Measurements from ENCODE around the gene ANXA5.

Gene ANXA5

GRCh38 chr4:121706595-121707021 is 9.8 kb upstream of the ANXA5 start:
- DNase-seq (ENCODE audit: low spot score in 2 of 2) (peak in 1 of 2 donors; percentile 63), ATAC-seq (replicated peaks; ENCODE audit: extremely low read depth, poor library complexity, severe bottlenecking) (peak; percentile 99)
- Mint-ChIP-seq H3K27ac (ENCODE audit: low read depth) (peak overlapping the region; percentile 42), H3K27me3 (peaks cover 26% of the 10 kb centered on the region), H3K4me1 (peaks cover 15% of the 10 kb centered on the region), H3K36me3 (ENCODE audit: insufficient read depth) (peaks cover 6% of the 10 kb centered on the region), H3K4me3 (peak overlapping the region; percentile 62), H3K9me3 (no peaks in the 10 kb centered on the region)

DNA sequence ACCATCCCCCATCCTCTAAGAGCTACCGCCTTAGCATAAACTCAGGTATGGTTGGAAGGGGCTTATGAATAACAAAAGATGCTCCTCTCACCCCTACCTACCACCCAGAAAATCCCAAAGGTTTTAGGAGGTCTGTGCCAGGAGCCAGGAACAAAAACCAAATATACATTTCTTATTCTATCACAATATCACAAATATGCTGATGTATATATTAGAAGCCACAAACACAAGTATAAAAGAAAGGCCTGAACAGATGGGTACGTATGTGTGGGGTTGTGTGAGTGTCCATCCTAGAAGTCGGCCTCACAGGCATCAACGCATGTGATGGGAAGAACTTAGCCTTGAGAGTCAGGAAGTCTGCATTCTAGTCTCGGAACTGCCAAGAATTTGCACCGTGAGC is 8.7 kb upstream of the ANXA5 start:
- no peak overlapping the region for H3K4me3 Mint-ChIP-seq
- DNase-seq (ENCODE audit: low spot score in 2 of 2) (no peak), ATAC-seq (replicated peaks; ENCODE audit: extremely low read depth, poor library complexity, severe bottlenecking) (no peak)
- H3K9me3 Mint-ChIP-seq: no peaks in the 10 kb centered on the region
- H3K27ac Mint-ChIP-seq (ENCODE audit: low read depth): no peak overlapping the region
- H3K36me3 Mint-ChIP-seq (ENCODE audit: insufficient read depth): peaks cover 4% of the 10 kb centered on the region
- peaks cover 20% of the 10 kb centered on the region for H3K27me3 Mint-ChIP-seq
- peaks cover 15% of the 10 kb centered on the region for H3K4me1 Mint-ChIP-seq

DNA sequence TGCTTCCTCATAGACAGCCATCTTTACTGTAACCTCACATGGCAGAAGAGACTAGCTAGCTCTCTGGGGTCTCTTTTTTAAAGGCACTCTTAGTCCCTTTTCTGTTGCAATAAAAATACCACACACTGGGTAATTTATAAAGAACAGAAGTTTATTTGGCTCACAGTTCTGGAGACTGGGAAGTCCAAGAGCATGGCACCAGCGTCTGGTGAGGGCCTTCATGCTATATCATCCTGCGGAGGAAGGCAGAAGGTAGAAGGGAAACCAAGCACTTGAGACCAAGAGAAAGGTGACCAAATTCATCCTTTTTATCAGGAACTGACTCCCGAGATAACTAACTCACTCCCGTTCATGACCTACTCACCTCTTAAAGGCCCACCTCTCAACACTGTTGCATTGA is 5.4 kb upstream of the ANXA5 start:
- Mint-ChIP-seq H3K9me3 (no peaks in the 10 kb centered on the region), H3K4me3 (no peak overlapping the region), H3K4me1 (peaks cover 25% of the 10 kb centered on the region), H3K27ac (ENCODE audit: low read depth) (no peak overlapping the region), H3K27me3 (no peaks in the 10 kb centered on the region), H3K36me3 (ENCODE audit: insufficient read depth) (peaks cover 10% of the 10 kb centered on the region)
- no peak for DNase-seq (ENCODE audit: low spot score in 2 of 2)
- ATAC-seq (replicated peaks; ENCODE audit: extremely low read depth, poor library complexity, severe bottlenecking): no peak

- no peaks in the 10 kb centered on the region for H3K9me3 Mint-ChIP-seq
- no peaks in the 10 kb centered on the region for H3K27me3 Mint-ChIP-seq
- peaks cover 18% of the 10 kb centered on the region for H3K4me1 Mint-ChIP-seq
- peaks cover 9% of the 10 kb centered on the region for H3K36me3 Mint-ChIP-seq (ENCODE audit: insufficient read depth)
- no peak for ATAC-seq (replicated peaks; ENCODE audit: extremely low read depth, poor library complexity, severe bottlenecking)
- H3K27ac Mint-ChIP-seq (ENCODE audit: low read depth): no peak overlapping the region
- no peak overlapping the region for H3K4me3 Mint-ChIP-seq
- DNase-seq (ENCODE audit: low spot score in 2 of 2): no peak
Observed at GRCh38 chr4:121701263-121701662, 4.5 kb upstream of the ANXA5 start.

GRCh38 chr4:121698236-121698671 is 1.5 kb upstream of the ANXA5 start:
- Mint-ChIP-seq H3K4me3 (peak overlapping the region; percentile 98), H3K36me3 (ENCODE audit: insufficient read depth) (peaks cover 11% of the 10 kb centered on the region), H3K27me3 (no peaks in the 10 kb centered on the region), H3K9me3 (no peaks in the 10 kb centered on the region), H3K27ac (ENCODE audit: low read depth) (peak overlapping the region; percentile 82), H3K4me1 (peaks cover 21% of the 10 kb centered on the region)
- ATAC-seq (replicated peaks; ENCODE audit: extremely low read depth, poor library complexity, severe bottlenecking): no peak
- DNase-seq (ENCODE audit: low spot score in 2 of 2): no peak

GRCh38 chr4:121697564-121697963 is 784 bp upstream of the ANXA5 start:
- Mint-ChIP-seq H3K9me3 (no peaks in the 10 kb centered on the region), H3K4me3 (peak overlapping the region; percentile 98), H3K27me3 (no peaks in the 10 kb centered on the region), H3K27ac (ENCODE audit: low read depth) (peak overlapping the region; percentile 82), H3K4me1 (peaks cover 24% of the 10 kb centered on the region), H3K36me3 (ENCODE audit: insufficient read depth) (peaks cover 12% of the 10 kb centered on the region)
- DNase-seq (ENCODE audit: low spot score in 2 of 2) (peak in 1 of 2 donors; percentile 16), ATAC-seq (replicated peaks; ENCODE audit: extremely low read depth, poor library complexity, severe bottlenecking) (peak; percentile 55)

DNA sequence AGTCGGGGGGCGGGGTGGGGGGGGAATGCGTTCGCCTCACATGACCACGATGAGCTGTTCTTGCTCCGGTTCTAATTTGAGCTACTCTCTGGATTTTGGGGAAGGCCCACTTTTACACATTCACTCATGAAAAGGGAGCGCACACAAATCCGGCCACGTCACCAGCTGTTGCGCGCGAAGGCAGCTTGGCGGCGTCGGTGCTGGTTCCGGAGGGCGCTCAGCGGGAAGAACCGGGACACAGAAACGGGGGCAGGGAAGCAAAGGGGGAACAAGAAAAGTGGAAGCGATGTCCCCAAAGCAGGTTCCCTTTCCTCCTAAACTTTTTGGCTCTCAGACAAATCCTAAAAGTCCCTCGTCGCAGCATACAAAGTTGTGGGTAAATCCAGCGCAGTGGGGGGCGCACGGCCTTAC is 605 bp downstream of the ANXA5 start:
- no peaks in the 10 kb centered on the region for H3K9me3 Mint-ChIP-seq
- peak overlapping the region; percentile 98 for H3K4me3 Mint-ChIP-seq
- peak; percentile 18 to 30 for DNase-seq (ENCODE audit: low spot score in 2 of 2)
- ATAC-seq (replicated peaks; ENCODE audit: extremely low read depth, poor library complexity, severe bottlenecking): peak; percentile 20
- H3K36me3 Mint-ChIP-seq (ENCODE audit: insufficient read depth): peaks cover 15% of the 10 kb centered on the region
- peak overlapping the region; percentile 97 for H3K27ac Mint-ChIP-seq (ENCODE audit: low read depth)
- H3K4me1 Mint-ChIP-seq: peaks cover 33% of the 10 kb centered on the region
- H3K27me3 Mint-ChIP-seq: no peaks in the 10 kb centered on the region

GRCh38 chr4:121693886-121694285 is 2.9 kb downstream of the ANXA5 start:
- Mint-ChIP-seq H3K36me3 (ENCODE audit: insufficient read depth) (peaks cover 11% of the 10 kb centered on the region), H3K27me3 (no peaks in the 10 kb centered on the region), H3K9me3 (no peaks in the 10 kb centered on the region), H3K27ac (ENCODE audit: low read depth) (no peak overlapping the region), H3K4me3 (no peak overlapping the region), H3K4me1 (peaks cover 33% of the 10 kb centered on the region)
- no peak for ATAC-seq (replicated peaks; ENCODE audit: extremely low read depth, poor library complexity, severe bottlenecking)
- no peak for DNase-seq (ENCODE audit: low spot score in 2 of 2)

DNA sequence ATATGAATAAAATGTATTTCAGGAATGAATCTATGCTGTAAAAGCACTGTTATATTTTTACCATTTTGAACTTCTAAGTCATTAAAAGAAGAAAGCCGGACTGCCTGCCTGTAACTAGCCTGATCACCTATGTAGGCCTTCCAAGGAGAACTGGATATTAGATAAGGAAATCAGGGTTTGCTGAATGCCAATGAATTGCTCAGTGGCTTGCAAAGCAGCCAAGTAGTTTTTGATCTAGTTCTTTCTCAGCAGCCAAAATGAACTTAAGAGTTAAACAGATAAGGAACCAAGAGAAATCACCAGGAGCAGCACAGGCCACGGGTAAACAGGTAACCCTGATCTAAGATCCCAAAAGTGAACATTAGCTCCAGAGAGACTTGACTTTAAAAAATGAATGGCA is 3.3 kb downstream of the ANXA5 start:
- ATAC-seq (replicated peaks; ENCODE audit: extremely low read depth, poor library complexity, severe bottlenecking) (no peak), DNase-seq (ENCODE audit: low spot score in 2 of 2) (no peak)
- Mint-ChIP-seq H3K27me3 (no peaks in the 10 kb centered on the region), H3K27ac (ENCODE audit: low read depth) (no peak overlapping the region), H3K4me3 (no peak overlapping the region), H3K4me1 (peaks cover 29% of the 10 kb centered on the region), H3K36me3 (ENCODE audit: insufficient read depth) (peaks cover 10% of the 10 kb centered on the region), H3K9me3 (no peaks in the 10 kb centered on the region)

DNA sequence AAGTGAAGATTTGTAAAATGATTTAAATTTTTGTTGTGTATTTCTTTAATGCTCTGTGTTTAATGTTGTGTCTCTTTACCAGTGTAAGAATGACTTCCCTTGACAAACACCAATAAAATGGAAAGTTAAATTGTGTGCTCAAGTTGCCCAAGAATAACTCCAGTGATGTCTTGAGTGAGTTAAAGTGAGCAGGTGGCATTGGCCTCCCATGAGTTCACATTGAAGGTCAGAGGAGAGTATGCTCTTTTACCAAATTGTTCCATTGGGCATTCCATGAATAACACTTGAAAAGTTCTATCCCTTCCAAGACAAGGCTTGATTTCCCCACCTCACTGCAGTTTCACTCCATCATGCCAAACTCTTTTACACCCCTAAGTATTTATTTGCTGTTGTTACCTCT is 4.5 kb downstream of the ANXA5 start:
- ATAC-seq (replicated peaks; ENCODE audit: extremely low read depth, poor library complexity, severe bottlenecking) (no peak), DNase-seq (ENCODE audit: low spot score in 2 of 2) (no peak)
- H3K36me3 Mint-ChIP-seq (ENCODE audit: insufficient read depth): peaks cover 8% of the 10 kb centered on the region
- H3K4me3 Mint-ChIP-seq: no peak overlapping the region
- H3K27ac Mint-ChIP-seq (ENCODE audit: low read depth): no peak overlapping the region
- H3K27me3 Mint-ChIP-seq: no peaks in the 10 kb centered on the region
- peaks cover 18% of the 10 kb centered on the region for H3K4me1 Mint-ChIP-seq
- no peaks in the 10 kb centered on the region for H3K9me3 Mint-ChIP-seq

- no peak for ATAC-seq (replicated peaks; ENCODE audit: extremely low read depth, poor library complexity, severe bottlenecking)
- Mint-ChIP-seq H3K4me3 (no peak overlapping the region), H3K27ac (ENCODE audit: low read depth) (no peak overlapping the region), H3K9me3 (no peaks in the 10 kb centered on the region), H3K4me1 (peaks cover 12% of the 10 kb centered on the region), H3K27me3 (no peaks in the 10 kb centered on the region), H3K36me3 (ENCODE audit: insufficient read depth) (peaks cover 10% of the 10 kb centered on the region)
- DNase-seq (ENCODE audit: low spot score in 2 of 2): no peak
Observed at GRCh38 chr4:121690001-121690400, 6.8 kb downstream of the ANXA5 start.

- DNase-seq (ENCODE audit: low spot score in 2 of 2) (no peak), ATAC-seq (replicated peaks; ENCODE audit: extremely low read depth, poor library complexity, severe bottlenecking) (no peak)
- Mint-ChIP-seq H3K27me3 (no peaks in the 10 kb centered on the region), H3K4me1 (peaks cover 12% of the 10 kb centered on the region), H3K27ac (ENCODE audit: low read depth) (no peak overlapping the region), H3K4me3 (no peak overlapping the region), H3K36me3 (ENCODE audit: insufficient read depth) (peaks cover 14% of the 10 kb centered on the region), H3K9me3 (no peaks in the 10 kb centered on the region)
Observed at GRCh38 chr4:121688701-121689100, 8.1 kb downstream of the ANXA5 start.

DNA sequence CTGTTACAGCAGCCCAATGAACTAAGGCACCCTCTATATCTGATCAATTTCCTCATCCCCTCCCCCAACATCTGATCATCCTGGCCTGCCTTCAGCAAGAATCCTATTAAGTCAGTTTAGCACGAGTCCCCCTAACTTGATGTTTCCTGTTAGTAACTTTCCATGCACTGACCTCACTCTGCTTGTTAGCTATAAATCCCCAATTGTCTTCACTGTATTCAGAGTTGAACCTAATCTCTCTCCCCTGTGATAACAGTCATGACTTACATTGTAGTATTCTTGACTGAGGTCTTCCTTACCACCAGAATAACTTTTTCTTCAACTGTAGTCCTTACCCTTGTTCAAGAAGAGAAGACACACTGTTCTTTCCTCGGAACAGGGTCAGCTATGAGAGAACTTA is 8.5 kb downstream of the ANXA5 start:
- ATAC-seq (replicated peaks; ENCODE audit: extremely low read depth, poor library complexity, severe bottlenecking): no peak
- DNase-seq (ENCODE audit: low spot score in 2 of 2): no peak
- peaks cover 12% of the 10 kb centered on the region for H3K4me1 Mint-ChIP-seq
- no peaks in the 10 kb centered on the region for H3K27me3 Mint-ChIP-seq
- H3K27ac Mint-ChIP-seq (ENCODE audit: low read depth): no peak overlapping the region
- H3K36me3 Mint-ChIP-seq (ENCODE audit: insufficient read depth): peaks cover 16% of the 10 kb centered on the region
- no peaks in the 10 kb centered on the region for H3K9me3 Mint-ChIP-seq
- no peak overlapping the region for H3K4me3 Mint-ChIP-seq

- no peak overlapping the region for H3K4me3 Mint-ChIP-seq
- DNase-seq (ENCODE audit: low spot score in 2 of 2): no peak
Observed at GRCh38 chr4:121686255-121686654, 10.5 kb downstream of the ANXA5 start.

More at GRCh38 chr4:121686255-121686654, 10.5 kb downstream of the ANXA5 start:
- Mint-ChIP-seq H3K36me3 (ENCODE audit: insufficient read depth) (peaks cover 19% of the 10 kb centered on the region), H3K27me3 (no peaks in the 10 kb centered on the region), H3K27ac (ENCODE audit: low read depth) (no peak overlapping the region), H3K4me1 (no peaks in the 10 kb centered on the region), H3K9me3 (no peaks in the 10 kb centered on the region)
- ATAC-seq (replicated peaks; ENCODE audit: extremely low read depth, poor library complexity, severe bottlenecking): no peak

All from central memory CD8-positive, alpha-beta T cell (primary cell).